Measurements from ENCODE around the gene PLXNA1. TPM values are rescaled to one million over a fixed set of nuclear protein-coding genes. Genes with fewer than 3 reads are reported as not detected.

PLXNA1 gene
- total RNA-seq, 2 experiments from 2014 or later: 6.6 to 7.5 TPM

DNA sequence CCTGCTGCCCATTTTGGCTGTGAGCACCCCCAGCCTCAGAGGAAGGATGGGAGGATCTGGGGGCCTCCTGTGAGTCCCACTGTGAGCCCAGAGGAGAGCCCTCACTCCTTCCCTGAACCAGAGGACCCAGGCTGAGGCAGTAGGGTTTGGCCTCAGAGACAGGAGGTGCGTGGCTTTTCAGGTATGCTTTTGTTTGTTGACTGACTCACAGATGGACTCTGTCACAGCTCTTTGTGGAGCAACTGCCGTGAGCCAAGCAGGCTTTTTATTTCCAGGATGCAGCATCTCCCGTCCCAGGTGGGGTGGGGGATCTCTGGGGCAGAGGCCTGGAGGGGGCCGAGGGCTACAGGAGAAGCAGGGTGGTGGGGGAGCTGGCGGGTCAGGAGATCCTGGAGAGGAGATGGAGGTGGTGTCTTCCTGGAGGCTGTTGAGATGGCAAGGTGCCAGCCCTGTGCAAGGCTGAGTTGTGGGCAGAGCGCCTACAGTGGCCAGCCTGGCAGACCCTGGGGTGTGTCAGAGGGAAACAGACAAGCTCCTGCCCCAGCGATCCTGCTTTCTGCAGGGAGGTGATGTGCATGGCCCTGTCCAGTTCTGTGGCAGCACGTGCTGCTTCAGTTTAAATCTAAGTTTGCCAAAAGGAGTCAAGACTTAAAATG lies 24.0 kb downstream of the PLXNA1 start:
- Mint-ChIP-seq H3K27ac (no peak overlapping the region), H3K27me3 (no peaks in the 10 kb centered on the region), H3K4me1 (no peaks in the 10 kb centered on the region), H3K36me3 (no peaks in the 10 kb centered on the region), H3K9me3 (no peaks in the 10 kb centered on the region), H3K4me3 (no peak overlapping the region)
- no peak for DNase-seq

DNA sequence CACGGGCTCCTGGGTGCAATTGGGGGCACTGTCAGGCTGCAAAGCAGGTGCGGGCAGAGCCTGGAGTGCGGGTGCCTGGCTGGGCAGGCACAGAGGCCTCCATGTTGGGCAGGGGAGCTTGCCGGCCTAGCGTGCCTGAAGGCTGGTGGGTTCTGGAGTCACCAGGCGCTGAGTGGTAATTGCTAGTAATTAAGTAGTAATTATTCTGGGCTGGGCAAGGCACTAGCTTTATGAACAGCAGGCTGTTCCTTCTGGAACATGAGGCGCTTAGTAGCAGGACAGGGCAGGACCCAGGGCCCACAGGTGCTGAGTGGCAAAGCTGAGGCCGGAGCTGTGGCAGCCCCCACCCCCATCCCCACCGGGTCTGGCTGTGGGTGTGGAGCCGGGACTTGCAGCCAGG lies 25.3 kb downstream of the PLXNA1 start:
- DNase-seq: no peak

DNA sequence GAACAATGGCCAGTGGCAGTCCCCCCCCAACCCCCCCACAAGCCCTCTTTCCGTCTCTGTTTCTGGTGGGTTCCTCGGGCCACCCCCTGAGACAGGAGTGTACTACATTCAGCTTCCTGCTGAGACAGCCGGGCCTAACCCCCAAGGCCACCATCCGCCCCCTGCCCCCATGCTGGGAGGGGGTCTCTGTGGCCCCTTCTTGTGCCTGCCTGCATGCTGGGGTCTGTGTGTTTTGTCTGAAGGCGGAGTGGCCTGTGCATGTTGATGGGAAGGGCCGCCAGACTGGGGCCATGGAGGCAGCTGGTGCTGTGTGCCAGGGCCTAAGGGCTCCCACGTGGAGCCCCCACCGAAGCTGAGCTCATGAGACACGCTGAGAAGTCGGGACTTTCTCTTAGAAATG lies 26.6 kb downstream of the PLXNA1 start:
- H3K27ac Mint-ChIP-seq: no peak overlapping the region

More for the DNA sequence above, 25.3 kb downstream of the PLXNA1 start:
- Mint-ChIP-seq H3K27me3 (no peaks in the 10 kb centered on the region), H3K36me3 (no peaks in the 10 kb centered on the region), H3K27ac (no peak overlapping the region), H3K9me3 (no peaks in the 10 kb centered on the region), H3K4me3 (no peak overlapping the region), H3K4me1 (no peaks in the 10 kb centered on the region)

DNA sequence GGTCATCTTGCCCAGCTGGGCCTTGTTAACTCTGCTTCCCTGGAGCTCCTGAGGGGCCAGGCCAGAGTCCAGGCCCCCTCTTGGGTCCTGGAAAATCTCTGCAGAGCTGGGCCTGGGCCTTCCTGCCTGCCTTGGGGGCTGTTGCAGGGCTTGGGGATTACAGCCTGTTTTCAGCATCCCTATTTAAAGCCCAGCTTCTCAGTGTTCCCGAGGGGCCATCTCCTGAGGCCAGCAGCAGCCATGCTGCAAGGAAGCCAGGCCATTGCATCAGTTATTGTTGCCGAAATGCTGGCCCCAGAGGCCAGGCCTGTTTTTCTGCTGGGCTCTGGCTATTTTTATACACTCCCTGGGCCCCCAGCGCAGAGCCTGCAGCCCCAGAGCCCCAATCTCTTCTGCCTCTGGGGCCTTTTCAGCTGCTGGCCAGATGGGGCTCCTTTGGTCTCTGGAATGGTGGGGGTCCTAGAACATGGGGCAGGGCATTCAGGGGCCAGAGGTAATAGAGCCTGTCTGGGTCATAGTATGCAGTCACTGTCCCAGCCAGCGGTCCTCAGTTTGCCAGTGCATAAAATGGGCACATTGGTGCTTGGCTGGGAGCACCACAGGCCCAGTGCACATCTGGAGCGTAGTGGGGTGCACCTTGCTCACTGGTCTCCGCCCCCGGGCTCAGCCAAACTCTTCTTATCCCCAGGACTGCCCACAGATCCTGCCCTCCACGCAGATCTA lies 28.5 kb downstream of the PLXNA1 start:
- no peak for DNase-seq
- no peak overlapping the region for H3K27ac Mint-ChIP-seq
- no peaks in the 10 kb centered on the region for H3K4me1 Mint-ChIP-seq
- no peaks in the 10 kb centered on the region for H3K9me3 Mint-ChIP-seq
- H3K36me3 Mint-ChIP-seq: no peaks in the 10 kb centered on the region
- no peak overlapping the region for H3K4me3 Mint-ChIP-seq
- H3K27me3 Mint-ChIP-seq: no peaks in the 10 kb centered on the region

More for the DNA sequence above, 26.6 kb downstream of the PLXNA1 start:
- H3K36me3 Mint-ChIP-seq: no peaks in the 10 kb centered on the region
- no peaks in the 10 kb centered on the region for H3K9me3 Mint-ChIP-seq
- DNase-seq: no peak
- no peaks in the 10 kb centered on the region for H3K4me1 Mint-ChIP-seq
- no peak overlapping the region for H3K4me3 Mint-ChIP-seq
- H3K27me3 Mint-ChIP-seq: no peaks in the 10 kb centered on the region

DNA sequence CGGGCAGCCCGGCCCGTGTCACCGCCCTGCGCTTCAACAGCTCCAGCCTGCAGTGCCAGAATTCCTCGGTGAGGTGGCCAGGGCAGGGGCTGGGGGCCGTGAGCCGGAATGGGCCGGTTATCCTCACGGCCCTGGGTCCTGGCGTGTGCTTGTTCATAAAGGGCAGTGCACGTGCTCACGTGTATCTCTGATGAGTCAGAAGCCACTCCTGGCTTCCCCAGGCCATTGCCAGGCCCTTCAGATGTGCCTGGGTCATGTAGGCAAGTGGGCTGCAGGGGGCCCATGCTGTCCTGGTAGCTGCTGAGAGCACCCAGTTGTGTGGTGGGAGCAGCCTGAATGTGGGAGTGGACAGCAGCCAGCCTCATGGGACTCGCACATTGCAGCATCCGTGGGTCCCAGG lies 29.2 kb downstream of the PLXNA1 start:
- DNase-seq: no peak
- H3K27me3 Mint-ChIP-seq: no peaks in the 10 kb centered on the region
- H3K27ac Mint-ChIP-seq: no peak overlapping the region
- no peaks in the 10 kb centered on the region for H3K36me3 Mint-ChIP-seq
- no peaks in the 10 kb centered on the region for H3K4me1 Mint-ChIP-seq
- H3K4me3 Mint-ChIP-seq: no peak overlapping the region
- no peaks in the 10 kb centered on the region for H3K9me3 Mint-ChIP-seq

DNA sequence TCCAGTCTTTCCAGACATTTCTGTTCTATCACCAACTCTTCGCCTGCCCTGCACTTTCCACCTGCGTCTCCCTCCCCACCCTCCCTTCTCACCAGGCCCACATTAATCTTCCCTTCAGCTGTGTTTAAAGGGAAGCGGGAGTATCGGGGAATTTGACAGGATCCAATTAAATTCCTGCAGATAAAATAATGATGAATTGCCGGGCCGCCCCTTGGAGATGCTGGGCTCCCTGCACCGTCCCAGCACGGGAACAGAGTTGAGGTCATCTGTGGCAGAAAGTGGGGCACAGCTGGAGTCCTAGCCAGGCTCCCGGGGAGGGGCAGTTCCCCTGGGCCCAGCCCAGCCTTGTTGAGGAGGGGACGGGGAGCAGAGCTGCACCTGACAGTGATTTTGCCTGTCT lies 30.3 kb downstream of the PLXNA1 start:
- H3K36me3 Mint-ChIP-seq: no peaks in the 10 kb centered on the region
- no peak for DNase-seq
- H3K4me1 Mint-ChIP-seq: no peaks in the 10 kb centered on the region
- H3K27ac Mint-ChIP-seq: no peak overlapping the region
- no peaks in the 10 kb centered on the region for H3K9me3 Mint-ChIP-seq
- H3K4me3 Mint-ChIP-seq: no peak overlapping the region
- no peaks in the 10 kb centered on the region for H3K27me3 Mint-ChIP-seq

DNA sequence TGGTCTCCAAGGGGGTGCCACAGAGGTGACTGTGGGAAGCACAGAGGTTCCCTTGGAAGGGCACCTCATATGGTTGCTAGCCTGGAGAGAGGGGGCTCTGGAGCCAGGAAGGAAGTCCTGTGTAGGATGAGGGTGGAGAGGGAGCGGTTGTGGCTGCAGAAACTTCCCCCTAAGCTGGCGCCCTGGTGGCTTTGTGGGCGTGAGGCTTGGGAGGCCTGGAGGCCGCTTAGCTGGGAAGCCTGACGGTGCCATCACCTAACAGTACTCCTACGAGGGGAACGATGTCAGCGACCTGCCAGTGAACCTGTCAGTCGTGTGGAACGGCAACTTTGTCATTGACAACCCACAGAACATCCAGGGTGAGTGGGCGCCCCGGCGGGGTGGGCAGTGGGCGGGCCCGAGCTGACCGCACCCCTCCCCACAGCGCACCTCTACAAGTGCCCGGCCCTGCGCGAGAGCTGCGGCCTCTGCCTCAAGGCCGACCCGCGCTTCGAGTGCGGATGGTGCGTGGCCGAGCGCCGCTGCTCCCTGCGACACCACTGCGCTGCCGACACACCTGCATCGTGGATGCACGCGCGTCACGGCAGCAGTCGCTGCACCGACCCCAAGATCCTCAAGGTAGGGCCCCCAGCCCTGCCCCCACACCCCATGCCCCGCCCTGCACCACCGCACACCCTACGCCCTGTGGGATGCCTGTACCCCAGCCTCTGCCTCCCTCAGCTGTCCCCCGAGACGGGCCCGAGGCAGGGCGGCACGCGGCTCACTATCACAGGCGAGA lies 31.0 kb downstream of the PLXNA1 start:
- H3K27me3 Mint-ChIP-seq: no peaks in the 10 kb centered on the region
- DNase-seq: no peak
- H3K4me1 Mint-ChIP-seq: no peaks in the 10 kb centered on the region
- H3K36me3 Mint-ChIP-seq: no peaks in the 10 kb centered on the region
- H3K4me3 Mint-ChIP-seq: no peak overlapping the region
- no peak overlapping the region for H3K27ac Mint-ChIP-seq
- no peaks in the 10 kb centered on the region for H3K9me3 Mint-ChIP-seq

DNA sequence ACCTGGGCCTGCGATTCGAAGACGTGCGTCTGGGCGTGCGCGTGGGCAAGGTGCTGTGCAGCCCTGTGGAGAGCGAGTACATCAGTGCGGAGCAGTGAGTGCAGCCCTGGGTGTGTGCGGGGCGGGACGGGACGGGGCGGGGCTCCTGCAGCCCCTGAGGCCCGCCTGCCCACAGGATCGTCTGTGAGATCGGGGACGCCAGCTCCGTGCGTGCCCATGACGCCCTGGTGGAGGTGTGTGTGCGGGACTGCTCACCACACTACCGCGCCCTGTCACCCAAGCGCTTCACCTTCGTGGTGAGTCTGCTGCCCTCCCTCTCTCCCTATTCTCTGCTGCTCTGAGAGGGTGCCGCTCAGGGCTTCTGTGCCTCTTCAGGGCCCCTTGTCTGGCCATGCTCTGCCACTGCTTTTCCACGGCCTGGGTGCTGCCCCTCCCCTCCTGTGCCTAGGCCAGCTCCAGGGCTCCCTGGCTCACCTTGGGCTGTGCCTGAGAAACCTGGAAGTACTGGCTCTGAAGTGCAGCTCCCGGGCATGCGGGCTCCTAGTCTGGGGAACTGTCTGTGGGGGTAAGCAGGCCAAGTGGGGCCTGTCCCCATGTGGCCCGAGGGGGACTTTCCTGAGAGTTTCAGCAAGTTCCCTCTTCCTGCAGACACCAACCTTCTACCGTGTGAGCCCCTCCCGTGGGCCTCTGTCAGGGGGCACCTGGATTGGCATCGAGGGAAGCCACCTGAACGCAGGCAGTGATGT lies 31.8 kb downstream of the PLXNA1 start:
- no peak overlapping the region for H3K4me3 Mint-ChIP-seq
- H3K27ac Mint-ChIP-seq: no peak overlapping the region
- H3K36me3 Mint-ChIP-seq: no peaks in the 10 kb centered on the region
- no peaks in the 10 kb centered on the region for H3K27me3 Mint-ChIP-seq
- H3K9me3 Mint-ChIP-seq: no peaks in the 10 kb centered on the region
- no peaks in the 10 kb centered on the region for H3K4me1 Mint-ChIP-seq
- no peak for DNase-seq

DNA sequence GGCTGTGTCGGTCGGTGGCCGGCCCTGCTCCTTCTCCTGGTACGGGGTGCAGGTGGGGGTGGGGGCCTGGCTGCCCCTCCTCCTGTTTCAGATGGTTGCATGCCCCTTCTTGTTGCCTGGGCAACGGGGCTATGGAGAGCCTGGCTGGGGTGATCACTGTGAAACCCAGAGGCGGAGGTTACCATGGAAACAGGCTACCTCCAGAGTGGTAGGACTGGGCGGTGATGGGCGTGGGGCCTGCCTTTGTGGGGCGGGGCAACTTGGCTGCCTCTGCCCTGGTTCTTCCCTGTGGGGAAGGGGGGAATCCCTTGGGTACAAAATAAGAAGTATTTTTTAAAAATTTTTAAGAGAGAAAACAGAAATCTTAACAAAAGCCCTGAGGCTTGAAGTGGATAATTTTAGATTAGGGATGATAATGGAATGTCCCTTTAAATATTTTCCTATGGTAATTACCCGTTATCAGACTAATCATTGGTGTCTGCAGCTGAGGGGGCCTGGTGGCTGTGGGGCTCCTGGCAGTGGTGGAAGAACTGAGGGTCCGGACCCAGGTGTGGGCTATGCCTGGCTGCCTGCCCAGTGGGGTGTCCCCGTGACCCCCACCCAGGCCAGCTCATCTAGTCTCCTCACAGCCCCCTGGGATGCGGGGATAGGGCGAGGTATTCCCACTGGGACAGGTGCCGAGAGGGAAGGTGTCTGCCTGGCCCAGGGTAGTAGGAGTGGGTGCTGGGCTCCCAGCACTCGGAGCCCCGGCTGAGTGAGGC lies 32.5 kb downstream of the PLXNA1 start:
- Mint-ChIP-seq H3K4me1 (no peaks in the 10 kb centered on the region), H3K36me3 (no peaks in the 10 kb centered on the region), H3K27ac (no peak overlapping the region), H3K9me3 (no peaks in the 10 kb centered on the region), H3K4me3 (no peak overlapping the region), H3K27me3 (no peaks in the 10 kb centered on the region)
- DNase-seq: peak; percentile 24

DNA sequence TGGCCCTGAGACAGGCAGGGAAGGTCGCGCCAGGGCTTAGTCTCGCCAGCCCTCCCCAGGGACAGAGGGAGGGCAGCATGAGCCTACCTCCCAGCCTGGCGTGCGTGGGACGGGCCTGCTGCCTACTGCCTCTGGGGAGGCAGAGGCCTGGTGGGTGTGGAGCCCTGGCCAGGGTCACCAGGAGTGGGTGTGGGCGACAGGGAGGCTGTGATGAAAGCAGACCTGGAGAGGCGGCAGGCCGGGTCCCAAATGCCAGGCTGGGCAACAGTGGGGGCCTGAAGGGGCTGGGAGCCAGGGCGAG lies 33.1 kb downstream of the PLXNA1 start:
- no peaks in the 10 kb centered on the region for H3K9me3 Mint-ChIP-seq
- no peaks in the 10 kb centered on the region for H3K4me1 Mint-ChIP-seq
- no peaks in the 10 kb centered on the region for H3K36me3 Mint-ChIP-seq
- no peak for DNase-seq
- H3K4me3 Mint-ChIP-seq: no peak overlapping the region
- H3K27ac Mint-ChIP-seq: no peak overlapping the region
- H3K27me3 Mint-ChIP-seq: no peaks in the 10 kb centered on the region

DNA sequence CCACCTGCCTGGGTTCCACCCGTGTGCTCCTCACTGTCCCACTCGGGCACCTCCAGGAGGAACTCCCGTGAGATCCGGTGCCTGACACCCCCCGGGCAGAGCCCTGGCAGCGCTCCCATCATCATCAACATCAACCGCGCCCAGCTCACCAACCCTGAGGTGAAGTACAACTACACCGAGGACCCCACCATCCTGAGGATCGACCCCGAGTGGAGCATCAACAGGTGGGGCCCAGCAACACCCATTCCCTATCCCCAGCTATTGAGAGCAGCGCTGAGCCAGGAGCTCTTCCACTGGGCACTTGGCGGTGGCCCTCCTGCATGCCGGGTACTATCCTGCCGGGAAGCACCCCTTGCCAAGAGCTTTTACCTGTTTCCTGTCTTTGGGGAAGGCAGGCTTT lies 33.5 kb downstream of the PLXNA1 start:
- H3K27ac Mint-ChIP-seq: no peak overlapping the region
- H3K9me3 Mint-ChIP-seq: no peaks in the 10 kb centered on the region
- H3K4me1 Mint-ChIP-seq: no peaks in the 10 kb centered on the region
- H3K36me3 Mint-ChIP-seq: no peaks in the 10 kb centered on the region
- H3K27me3 Mint-ChIP-seq: no peaks in the 10 kb centered on the region
- DNase-seq: no peak
- H3K4me3 Mint-ChIP-seq: no peak overlapping the region

DNA sequence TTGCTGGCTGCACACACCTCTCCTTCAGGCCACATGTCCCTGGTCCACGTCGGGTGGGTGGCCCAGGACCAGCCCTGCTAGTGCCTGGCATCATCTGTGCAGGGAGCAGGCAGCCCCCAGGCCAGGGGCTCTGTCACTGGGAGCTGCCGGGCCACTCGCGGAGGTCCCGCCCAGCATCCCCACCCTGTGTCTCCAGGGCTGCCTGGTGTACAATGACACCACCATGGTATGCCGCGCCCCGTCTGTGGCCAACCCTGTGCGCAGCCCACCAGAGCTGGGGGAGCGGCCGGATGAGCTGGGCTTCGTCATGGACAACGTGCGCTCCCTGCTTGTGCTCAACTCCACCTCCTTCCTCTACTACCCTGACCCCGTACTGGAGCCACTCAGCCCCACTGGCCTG lies 34.3 kb downstream of the PLXNA1 start:
- DNase-seq: no peak
- H3K4me3 Mint-ChIP-seq: no peak overlapping the region
- H3K9me3 Mint-ChIP-seq: no peaks in the 10 kb centered on the region
- H3K27ac Mint-ChIP-seq: no peak overlapping the region
- H3K27me3 Mint-ChIP-seq: no peaks in the 10 kb centered on the region
- no peaks in the 10 kb centered on the region for H3K36me3 Mint-ChIP-seq
- no peaks in the 10 kb centered on the region for H3K4me1 Mint-ChIP-seq

DNA sequence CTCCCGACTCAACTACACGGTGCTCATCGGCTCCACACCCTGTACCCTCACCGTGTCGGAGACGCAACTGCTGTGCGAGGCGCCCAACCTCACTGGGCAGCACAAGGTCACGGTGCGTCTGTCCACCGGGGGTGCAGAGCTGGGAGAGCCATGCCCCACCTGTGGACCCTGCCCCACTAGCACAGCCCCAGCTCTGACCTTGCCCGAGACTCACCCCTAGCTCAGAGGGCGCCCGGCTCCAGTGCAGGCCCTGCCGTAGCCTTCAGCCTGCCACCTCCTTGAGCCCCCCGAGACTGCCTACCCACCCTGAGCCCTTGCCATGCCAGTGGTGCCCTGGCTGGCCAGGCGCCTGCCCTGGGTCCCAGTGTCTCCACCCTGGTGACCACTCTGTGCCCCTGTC lies 34.9 kb downstream of the PLXNA1 start:
- no peak overlapping the region for H3K4me3 Mint-ChIP-seq
- H3K27ac Mint-ChIP-seq: no peak overlapping the region
- H3K4me1 Mint-ChIP-seq: no peaks in the 10 kb centered on the region
- H3K9me3 Mint-ChIP-seq: no peaks in the 10 kb centered on the region
- H3K27me3 Mint-ChIP-seq: no peaks in the 10 kb centered on the region
- no peak for DNase-seq
- no peaks in the 10 kb centered on the region for H3K36me3 Mint-ChIP-seq

DNA sequence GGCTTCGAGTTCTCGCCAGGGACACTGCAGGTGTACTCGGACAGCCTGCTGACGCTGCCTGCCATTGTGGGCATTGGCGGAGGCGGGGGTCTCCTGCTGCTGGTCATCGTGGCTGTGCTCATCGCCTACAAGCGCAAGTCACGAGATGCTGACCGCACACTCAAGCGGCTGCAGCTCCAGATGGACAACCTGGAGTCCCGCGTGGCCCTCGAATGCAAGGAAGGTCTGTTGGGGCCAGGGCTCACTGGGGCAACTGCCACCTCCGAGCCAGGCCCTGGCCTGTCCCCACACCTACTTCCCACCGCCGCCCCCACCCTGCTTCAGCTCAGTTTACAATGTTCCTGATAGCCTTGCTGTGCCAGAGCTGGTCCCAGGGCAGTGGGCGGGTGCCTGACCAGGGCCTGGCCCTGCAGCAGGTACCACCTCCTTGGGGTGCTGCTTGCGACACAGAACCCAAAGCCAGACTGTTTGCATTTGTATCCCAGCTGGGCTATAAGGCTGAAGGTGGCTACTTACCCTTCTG lies 35.5 kb downstream of the PLXNA1 start:
- no peaks in the 10 kb centered on the region for H3K4me1 Mint-ChIP-seq
- no peak overlapping the region for H3K27ac Mint-ChIP-seq
- no peaks in the 10 kb centered on the region for H3K27me3 Mint-ChIP-seq
- H3K4me3 Mint-ChIP-seq: no peak overlapping the region
- no peaks in the 10 kb centered on the region for H3K36me3 Mint-ChIP-seq
- H3K9me3 Mint-ChIP-seq: no peaks in the 10 kb centered on the region
- DNase-seq: no peak

Data from activated naive CD8-positive, alpha-beta T cell treated with anti-CD3 and anti-CD28 coated beads for 36 hours (primary cell).